HepG2 (cell line): ENCODE measurements around the gene IL10RA. TPM values are rescaled to one million over a fixed set of nuclear protein-coding genes. Genes with fewer than 3 reads are reported as not detected.

Experiments
- ATAC-seq: fragments of 200-7000 bp; cut with Tn5 transposase; 3 replicates; pipeline ENCODE4 v1.9.1; 2020; ENCODE audit warnings: mild to moderate bottlenecking, moderate library complexity
- BruUV-seq: library from RNA; stranded (reverse); fragments of 400-500 nt; replicated peaks from 2 replicates; lab custom pipeline; 2021; lab: Mats Ljungman, UMichigan
- CTCF ChIA-PET: fragments of 300-600 bp; formaldehyde crosslinking; extraction: SDS; loops from one replicate; lab custom pipeline; 2021; ENCODE audit warnings: low total read pairs, inconsistent platforms, low intra/inter-chr PET ratio; lab: Yijun Ruan, JAX
- POLR2A ChIA-PET: fragments of 350-600 bp; sonication (Branson Sonifier 250); formaldehyde crosslinking; loops from one replicate; lab custom pipeline; 2020; ENCODE audit warnings: antibody characterized with exemption, inconsistent platforms; lab: Yijun Ruan, JAX
- DNase-seq: peaks from one replicate; pipeline ENCODE4 v3.0.0-alpha.2; 2015; ENCODE audit warnings: low spot score
- FAIRE-seq: peaks from 3 replicates; lab custom pipeline; 2011; peaks lifted over from hg19 to GRCh38; lab: Jason Lieb, UNC
- H2AFZ ChIP-seq: one replicate; pipeline ENCODE4 v1.6.1; 2011; ENCODE audit warnings: low read length, inconsistent platforms
- H3K27ac ChIP-seq: fragments of 300-600 bp; 3 replicates; pipeline ENCODE4 v1.8.0; 2011; ENCODE audit warnings: mixed run types, mild to moderate bottlenecking, mixed read lengths, low read length, inconsistent platforms; ENCODE audit not compliant: insufficient read depth; ENCODE audit errors: extremely low read length
- H3K27me3 ChIP-seq, 2 experiments: fragments of 200-600 bp in 1 of 2; 2 replicates in 1 of 2; 3 replicates in 1 of 2; pipeline versions ENCODE4 v1.6.0 to v1.8.0; 2011; ENCODE audit warnings: low read length in 2 of 2, mild to moderate bottlenecking in 2 of 2, moderate library complexity in 2 of 2, inconsistent platforms in 1 of 2; ENCODE audit not compliant: insufficient read depth in 2 of 2, control insufficient read depth in 1 of 2
- H3K36me3 ChIP-seq, 2 experiments: fragments of 200-600 bp in 1 of 2; replicated peaks in 1 of 2; 2 replicates in 1 of 2; 3 replicates in 1 of 2; pipeline versions ENCODE4 v1.5.1 to v1.8.0; 2011; ENCODE audit warnings: low read length in 2 of 2, inconsistent platforms in 1 of 2; ENCODE audit not compliant: insufficient read depth in 2 of 2, control insufficient read depth in 1 of 2
- H3K4me1 ChIP-seq: 2 replicates; pipeline ENCODE4 v1.5.1; 2012; ENCODE audit warnings: low read length, inconsistent platforms; ENCODE audit not compliant: insufficient read depth
- H3K4me2 ChIP-seq: 2 replicates; pipeline ENCODE4 v1.6.0; 2011; ENCODE audit warnings: low read depth, low read length, inconsistent platforms
- H3K4me3 ChIP-seq, 3 experiments: fragments of 200-600 bp in 1 of 3; sonication (generic), shearing (Covaris generic) in 1 of 3; replicated peaks in 1 of 3; 2 replicates each; pipeline ENCODE4 v1.5.1; 2011 to 2016; ENCODE audit warnings: low read length in 3 of 3, inconsistent platforms in 2 of 3, low read depth in 2 of 3, mild to moderate bottlenecking in 2 of 3, control low read depth in 1 of 3, mixed read lengths in 1 of 3; ENCODE audit not compliant: insufficient read depth in 1 of 3
- H3K79me2 ChIP-seq: one replicate; pipeline ENCODE4 v1.6.1; 2011; ENCODE audit warnings: low read length, inconsistent platforms; ENCODE audit not compliant: insufficient read depth
- H3K9ac ChIP-seq: 2 replicates; pipeline ENCODE4 v1.6.0; 2011; ENCODE audit warnings: mild to moderate bottlenecking, low read depth, low read length, inconsistent platforms; ENCODE audit not compliant: insufficient read depth
- H3K9me3 ChIP-seq: 2 replicates; pipeline ENCODE4 v1.5.1; 2012; ENCODE audit warnings: mild to moderate bottlenecking, low read length
- H4K20me1 ChIP-seq: 2 replicates; pipeline ENCODE4 v1.6.0; 2011; ENCODE audit warnings: inconsistent platforms, mild to moderate bottlenecking, low read length, moderate library complexity; ENCODE audit not compliant: insufficient read depth
- EZH2 ChIP-seq: conservative IDR thresholded peaks from 2 replicates; pipeline ENCODE4 v1.6.1; 2012; ENCODE audit warnings: mild to moderate bottlenecking, low read depth, low read length, moderate library complexity
- GTF3A ChIP-seq: sonication (generic); formaldehyde crosslinking; conservative IDR thresholded peaks from 2 replicates; pipeline ENCODE4 v1.4.0; 2020; ENCODE audit warnings: mild to moderate bottlenecking, missing genetic modification reagents
- HDAC2 ChIP-seq: sonication (generic); formaldehyde crosslinking; IDR thresholded peaks from 2 replicates; pipeline ENCODE4 v1.4.0; 2020; ENCODE audit warnings: missing genetic modification reagents
- HMG20B ChIP-seq: conservative IDR thresholded peaks from 2 replicates; pipeline ENCODE4 v1.6.1; 2016; ENCODE audit warnings: missing genetic modification reagents, missing compliant biosample characterization
- SKI ChIP-seq: fragments of 450-650 bp; IDR thresholded peaks from one replicate; pipeline ENCODE4 v1.6.1; 2018; ENCODE audit warnings: mild to moderate bottlenecking; ENCODE audit not compliant: partially characterized antibody
- TBL1XR1 ChIP-seq: fragments of 150-350 bp; IDR thresholded peaks from 2 replicates; pipeline ENCODE4 v1.6.1; 2014; ENCODE audit warnings: borderline replicate concordance, low read length; ENCODE audit not compliant: partially characterized antibody
- TIGD3 ChIP-seq: sonication (generic); formaldehyde crosslinking; IDR thresholded peaks from 2 replicates; pipeline ENCODE4 v1.5.1; 2020; ENCODE audit warnings: mild to moderate bottlenecking, missing genetic modification reagents, borderline replicate concordance
- ZNF180 ChIP-seq: sonication (generic); formaldehyde crosslinking; IDR thresholded peaks from 2 replicates; pipeline ENCODE4 v1.4.0; 2020; ENCODE audit warnings: low read depth, missing genetic modification reagents, borderline replicate concordance
- ZNF224 ChIP-seq: sonication (generic); formaldehyde crosslinking; IDR thresholded peaks from 2 replicates; pipeline ENCODE4 v1.5.0; 2020; ENCODE audit warnings: mild to moderate bottlenecking, missing genetic modification reagents
- ZNF512 ChIP-seq: sonication (generic); formaldehyde crosslinking; IDR thresholded peaks from 2 replicates; pipeline ENCODE4 v1.4.0; 2020; ENCODE audit warnings: mild to moderate bottlenecking, missing genetic modification reagents
- ZNF766 ChIP-seq: sonication (generic); formaldehyde crosslinking; IDR thresholded peaks from 2 replicates; pipeline ENCODE4 v1.5.0; 2020; ENCODE audit warnings: missing genetic modification reagents, borderline replicate concordance
- WGBS: methylation state at CpG from one replicate; pipeline ENCODE4 v1.1.6; 2017; ENCODE audit warnings: low lambda C conversion rate; 5-methylcytosine and 5-hydroxymethylcytosine counted together
- in situ Hi-C: cut with HindIII; loops from 2 replicates; pipeline ENCODE4 v1.10.0; 2017; ENCODE audit warnings: low pct_unique_long_range_greater_than_20kb; ENCODE audit not compliant: extremely low pct_ligation_motif_present
- intact Hi-C: fragments of 100-400 bp; cut with micrococcal nuclease; formaldehyde crosslinking; loops from one replicate; pipeline ENCODE4 v1.10.0; 2022; ENCODE audit not compliant: unreplicated experiment
- polyA plus RNA-seq, 8 experiments: library from polyadenylated mRNA; depleted of rRNA in 3 of 8; stranded (reverse) in 7 of 8; unstranded in 1 of 8; fragments of >200 nt; fragmentation: Illumina TruSeq in 4 of 8; extraction: Trizol in 4 of 8; gene quantifications; 2 replicates each; pipeline versions ENCODE4 v1.2.1 to v1.2.3, GENCODE V29; 2011 to 2016; ENCODE audit warnings: low read depth in 4 of 8, missing spikeins in 1 of 8, mixed read lengths in 1 of 8; ENCODE audit not compliant: insufficient read depth in 1 of 8
- total RNA-seq, 5 experiments: library from RNA; depleted of rRNA; stranded (reverse); fragments of >200 nt; fragmentation: Illumina TruSeq; extraction: Trizol; gene quantifications; 2 replicates each; pipeline ENCODE4 v1.2.3, GENCODE V29; 2016; ENCODE audit warnings: low read depth in 1 of 5
- TF ChIP-seq, protein P1 (sequence below): IDR thresholded peaks from 2 replicates; pipeline ENCODE4 v1.6.1; 2016; ENCODE audit warnings: missing genetic modification reagents, missing compliant biosample characterization

Gene IL10RA
- total and polyA plus RNA-seq, 2 of the 13 experiments (the other 11 are each of a cell fraction or from before 2014, with no cell fraction given) = not detected

GRCh38 chr11:117953024-117953671 lies 33.0 kb upstream of the IL10RA start:
- Histone ChIP-seq H3K4me3 (no peak overlapping the region), H3K79me2 (no peaks in the 10 kb centered on the region), H3K27me3 (peaks cover 3 to 19% of the 10 kb centered on the region in 2 experiments; a peak in 2 of 5 replicates), H3K9ac (no peak overlapping the region), H3K9me3 (no peaks in the 10 kb centered on the region), H3K27ac (no peak overlapping the region), H3K36me3 (no peaks in the 10 kb centered on the region), H4K20me1 (no peaks in the 10 kb centered on the region), H3K4me2 (no peak overlapping the region), H3K4me1 (0 out of 2 replicates have a peak, but pooled peaks cover 6% of the 10 kb centered on the region), H2AFZ (no peak overlapping the region)
- 25% methylated on average over 3 of the region's 3 CpGs for WGBS
- ChIA-PET POLR2A (no interaction called here), CTCF (no interaction called here)
- DNase-seq = no peak
- BruUV-seq = no TSS peak
- intact Hi-C loops (no loop called here), in situ Hi-C loops (no loop called here)
- no peak for ATAC-seq
- FAIRE-seq = no peak
- TF ChIP-seq HDAC2 (CRISPR knock-in tag) = no peak
- no peak for TF ChIP-seq TIGD3 (CRISPR knock-in tag)
- no peak for TF ChIP-seq GTF3A
- no peak for TF ChIP-seq ZNF512
- TF ChIP-seq EZH2 = no peak
- no peak for TF ChIP-seq ZNF766 (CRISPR knock-in tag)
- TF ChIP-seq ZNF180 (CRISPR knock-in tag) = no peak
- TF ChIP-seq, protein P1, sequence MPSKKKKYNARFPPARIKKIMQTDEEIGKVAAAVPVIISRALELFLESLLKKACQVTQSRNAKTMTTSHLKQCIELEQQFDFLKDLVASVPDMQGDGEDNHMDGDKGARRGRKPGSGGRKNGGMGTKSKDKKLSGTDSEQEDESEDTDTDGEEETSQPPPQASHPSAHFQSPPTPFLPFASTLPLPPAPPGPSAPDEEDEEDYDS (CRISPR knock-in tag) = no peak
- TF ChIP-seq HMG20B (CRISPR knock-in tag) = no peak
- no peak for TF ChIP-seq SKI
- TF ChIP-seq TBL1XR1 = no peak
- no peak for TF ChIP-seq ZNF224 (CRISPR knock-in tag)
